Ectodermal cell (in vitro differentiated cells): ENCODE results near the gene RRBP1.

Source experiments
- H3K27ac ChIP-seq: 2 replicates; pipeline ENCODE4 v1.7.0; 2013; ENCODE audit warnings: mild to moderate bottlenecking, low read depth, low read length; ENCODE audit not compliant: insufficient read depth, poor library complexity, severe bottlenecking
- H3K27me3 ChIP-seq: 2 replicates; pipeline ENCODE4 v1.7.0; 2013; ENCODE audit warnings: mild to moderate bottlenecking, low read length; ENCODE audit not compliant: insufficient read depth, control insufficient read depth, poor library complexity, severe bottlenecking
- H3K36me3 ChIP-seq: one replicate; pipeline ENCODE4 v1.7.0; 2013; ENCODE audit warnings: low read length; ENCODE audit not compliant: control insufficient read depth, insufficient read depth
- H3K4me1 ChIP-seq: one replicate; pipeline ENCODE4 v1.7.0; 2013; ENCODE audit warnings: low read length; ENCODE audit not compliant: control insufficient read depth, insufficient read depth
- H3K4me3 ChIP-seq: 2 replicates; pipeline ENCODE4 v1.7.0; 2013; ENCODE audit warnings: low read depth, low read length, control low read depth; ENCODE audit not compliant: insufficient read depth
- H3K9me3 ChIP-seq: 2 replicates; pipeline ENCODE4 v1.7.0; 2013; ENCODE audit warnings: mild to moderate bottlenecking, low read length, moderate library complexity; ENCODE audit not compliant: control insufficient read depth
- WGBS, 2 experiments: methylation state at CpG; one replicate each; pipeline ENCODE4 v1.1.7; 2013; ENCODE audit warnings: missing lambda C conversion rate in 2 of 2; 5-methylcytosine and 5-hydroxymethylcytosine counted together

Gene RRBP1

DNA sequence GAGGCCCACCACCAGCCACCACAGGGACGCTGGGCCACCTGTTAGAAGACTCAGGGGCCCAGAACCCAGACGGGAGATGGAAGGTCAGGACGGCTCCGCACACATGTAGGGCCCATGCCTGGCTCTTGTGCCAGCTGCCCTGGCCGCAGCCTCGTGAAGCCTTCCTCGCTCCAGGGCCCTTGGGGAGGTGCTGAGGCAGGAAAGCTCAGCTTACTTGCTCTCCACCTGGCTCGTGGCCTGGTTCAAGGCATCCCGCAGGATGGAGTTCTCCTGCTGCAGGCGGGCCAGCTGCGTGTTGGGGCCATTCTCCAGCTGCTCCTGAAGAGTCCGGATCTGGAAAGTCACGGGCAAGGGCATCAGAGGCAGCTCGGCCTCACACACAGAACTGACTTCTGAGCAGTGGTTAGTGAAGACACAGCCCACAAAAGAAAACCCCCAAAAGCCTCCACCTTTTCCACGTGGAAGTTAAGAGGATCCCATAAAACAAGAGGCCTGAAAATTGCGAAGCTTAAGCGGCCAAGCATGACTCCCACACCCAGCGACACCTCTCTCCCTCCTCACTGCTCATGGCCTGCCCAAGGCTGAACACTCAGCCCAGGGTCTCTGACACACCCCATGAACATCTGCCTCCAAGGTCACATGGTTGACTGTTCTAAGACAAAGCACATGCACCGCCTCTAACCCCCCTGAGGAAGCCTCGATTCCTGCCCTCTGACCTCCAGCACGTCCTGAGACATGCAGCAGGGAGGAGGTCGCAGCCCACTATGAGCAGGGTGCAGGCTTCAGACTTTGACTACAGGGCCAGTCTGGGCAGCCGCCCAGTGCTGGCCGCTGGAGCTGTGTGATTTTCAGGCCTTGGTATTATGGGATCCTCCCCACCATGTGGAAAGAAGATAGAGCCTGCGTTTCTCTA is 46.5 kb downstream of the RRBP1 start:
- WGBS, 2 experiments, result 91 to 93% methylated on average over 25 of the region's 25 CpGs
- Histone ChIP-seq H3K27ac (no peak overlapping the region), H3K4me1 (peaks cover 7% of the 10 kb centered on the region), H3K4me3 (no peak overlapping the region), H3K27me3 (no peaks in the 10 kb centered on the region), H3K36me3 (no peaks in the 10 kb centered on the region), H3K9me3 (no peaks in the 10 kb centered on the region)

DNA sequence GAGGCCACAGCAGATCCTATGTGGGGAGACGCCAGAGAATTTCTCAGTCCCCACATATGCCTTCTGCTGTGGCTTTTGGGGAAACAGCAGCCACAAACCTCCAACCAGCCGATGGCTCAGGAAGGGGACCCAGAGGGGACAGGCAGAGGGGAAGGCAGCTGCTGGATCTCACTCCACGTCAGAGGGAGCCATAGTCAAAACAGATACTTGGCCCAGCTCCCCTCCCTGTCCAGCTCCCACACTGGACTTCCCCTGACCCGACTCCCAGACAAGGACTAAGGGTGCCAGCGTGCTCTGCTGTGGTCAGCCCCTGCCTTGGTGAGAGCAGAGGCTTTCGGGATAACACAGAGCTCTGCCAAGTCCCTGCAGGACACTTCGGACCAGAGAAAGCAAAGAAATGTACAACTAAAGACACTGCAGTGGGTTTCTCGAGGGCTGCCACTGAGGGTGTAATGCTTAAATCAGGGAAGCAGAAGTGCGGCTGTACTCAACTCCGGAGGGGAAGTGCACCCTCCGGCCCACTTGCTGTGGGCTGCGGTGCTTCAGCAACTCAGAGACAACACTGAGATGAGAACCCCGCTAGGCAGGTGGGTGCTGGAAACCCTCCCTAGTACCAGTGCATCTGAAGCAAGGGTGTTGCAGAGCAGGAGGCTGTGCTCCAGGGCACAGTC is 47.2 kb downstream of the RRBP1 start:
- Histone ChIP-seq H3K4me3 (no peak overlapping the region), H3K9me3 (no peaks in the 10 kb centered on the region), H3K27ac (no peak overlapping the region), H3K27me3 (no peaks in the 10 kb centered on the region), H3K4me1 (peaks cover 7% of the 10 kb centered on the region), H3K36me3 (no peaks in the 10 kb centered on the region)
- 95 to 96% methylated on average over 13 of the region's 13 CpGs for WGBS, 2 experiments

DNA sequence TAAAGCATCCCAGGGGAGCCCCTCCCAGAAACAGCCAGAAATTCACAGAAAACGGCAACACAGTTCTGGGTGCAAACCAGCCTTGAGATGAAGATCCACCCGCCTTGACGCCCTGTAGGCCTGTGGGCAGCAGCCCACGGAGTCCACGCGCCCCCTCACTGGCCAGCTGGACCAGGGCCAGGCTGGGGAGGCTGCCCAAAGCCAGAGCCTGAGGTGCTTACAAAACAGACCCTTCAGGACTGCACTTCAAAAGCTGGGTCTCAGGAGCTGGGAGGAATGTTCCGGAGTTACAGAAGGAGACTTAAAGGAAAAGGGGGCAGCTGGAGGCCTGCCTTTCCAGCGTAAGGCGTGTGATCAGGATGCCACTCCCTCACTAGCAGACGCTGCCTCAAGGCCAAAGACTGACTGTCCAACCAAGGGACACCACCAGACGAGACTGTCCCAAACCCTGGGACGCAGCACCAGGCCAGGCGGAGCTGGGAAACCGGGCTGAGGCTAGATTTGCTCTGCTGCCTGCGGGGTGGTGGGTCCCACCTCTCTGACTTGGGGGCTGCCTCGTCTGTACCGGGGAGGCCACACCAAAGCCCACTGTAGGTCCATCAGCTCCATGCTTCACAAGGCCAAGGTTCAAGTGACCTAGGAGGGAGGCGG is 48.1 kb downstream of the RRBP1 start:
- 96 to 97% methylated on average over 18 of the region's 18 CpGs for WGBS, 2 experiments
- Histone ChIP-seq H3K9me3 (no peaks in the 10 kb centered on the region), H3K36me3 (no peaks in the 10 kb centered on the region), H3K27ac (no peak overlapping the region), H3K4me1 (peaks cover 7% of the 10 kb centered on the region), H3K27me3 (no peaks in the 10 kb centered on the region), H3K4me3 (no peak overlapping the region)

- Histone ChIP-seq H3K36me3 (no peaks in the 10 kb centered on the region), H3K4me3 (no peak overlapping the region)
- 93 to 94% methylated on average over 13 of the region's 13 CpGs for WGBS, 2 experiments
These were observed 48.7 kb downstream of the RRBP1 start for GRCh38 chr20:17633221-17633849.

GRCh38 chr20:17631576-17632319 is 50.3 kb downstream of the RRBP1 start:
- Histone ChIP-seq H3K36me3 (no peaks in the 10 kb centered on the region), H3K4me3 (no peak overlapping the region)
- 95 to 97% methylated on average over 9 of the region's 9 CpGs for WGBS, 2 experiments

More at GRCh38 chr20:17633221-17633849, 48.7 kb downstream of the RRBP1 start:
- Histone ChIP-seq H3K4me1 (peaks cover 7% of the 10 kb centered on the region), H3K27ac (no peak overlapping the region), H3K9me3 (no peaks in the 10 kb centered on the region), H3K27me3 (no peaks in the 10 kb centered on the region)

GRCh38 chr20:17630806-17631195 is 51.2 kb downstream of the RRBP1 start:
- WGBS, 2 experiments, result 94% methylated on average over 6 of the region's 6 CpGs
- Histone ChIP-seq H3K36me3 (no peaks in the 10 kb centered on the region), H3K9me3 (no peaks in the 10 kb centered on the region), H3K27me3 (no peaks in the 10 kb centered on the region), H3K4me1 (peaks cover 1% of the 10 kb centered on the region), H3K4me3 (no peak overlapping the region), H3K27ac (no peak overlapping the region)

More at GRCh38 chr20:17631576-17632319, 50.3 kb downstream of the RRBP1 start:
- Histone ChIP-seq H3K27ac (no peak overlapping the region), H3K9me3 (no peaks in the 10 kb centered on the region), H3K4me1 (peaks cover 4% of the 10 kb centered on the region), H3K27me3 (no peaks in the 10 kb centered on the region)

DNA sequence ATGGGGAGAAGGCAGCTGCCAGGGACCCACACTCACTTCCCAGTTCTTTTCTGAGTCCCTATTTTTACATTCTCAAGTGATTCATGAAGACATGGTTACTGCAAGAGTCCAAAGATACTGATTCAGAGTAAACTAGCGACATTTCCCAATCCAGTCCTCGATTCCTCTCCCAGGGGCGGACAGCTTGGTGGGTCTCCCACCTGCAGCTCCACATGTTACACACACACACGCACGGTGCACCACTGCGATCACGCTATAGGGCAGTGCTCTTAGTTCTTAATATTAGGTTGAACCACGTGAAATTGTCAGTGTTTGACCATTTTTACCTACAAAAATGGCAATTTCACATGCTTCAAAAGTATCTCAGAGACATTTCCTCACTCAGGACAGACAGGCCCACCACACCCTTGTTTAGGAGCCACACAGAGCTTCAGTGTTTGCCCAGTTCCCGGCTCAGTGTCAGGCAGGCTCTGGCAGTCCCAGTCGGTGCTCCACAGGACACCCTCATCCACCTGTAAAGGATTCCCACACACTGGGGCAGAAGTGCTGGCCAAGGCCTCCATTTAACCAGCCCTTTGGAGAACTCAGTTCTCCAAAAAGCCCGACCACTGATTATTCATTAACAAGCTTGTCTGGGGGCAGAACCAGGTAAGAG is 51.8 kb downstream of the RRBP1 start:
- no peak overlapping the region for H3K27ac ChIP-seq
- no peaks in the 10 kb centered on the region for H3K4me1 ChIP-seq
- H3K27me3 ChIP-seq, result no peaks in the 10 kb centered on the region
- 89 to 90% methylated on average over 11 of the region's 11 CpGs for WGBS, 2 experiments
- H3K4me3 ChIP-seq, result no peak overlapping the region
- no peaks in the 10 kb centered on the region for H3K36me3 ChIP-seq
- no peaks in the 10 kb centered on the region for H3K9me3 ChIP-seq

GRCh38 chr20:17629678-17630089 is 52.4 kb downstream of the RRBP1 start:
- no peaks in the 10 kb centered on the region for H3K4me1 ChIP-seq
- H3K27me3 ChIP-seq, result no peaks in the 10 kb centered on the region
- 95% methylated on average over 21 of the region's 21 CpGs for WGBS, 2 experiments
- H3K27ac ChIP-seq, result no peak overlapping the region
- no peaks in the 10 kb centered on the region for H3K36me3 ChIP-seq
- H3K9me3 ChIP-seq, result no peaks in the 10 kb centered on the region
- no peak overlapping the region for H3K4me3 ChIP-seq

DNA sequence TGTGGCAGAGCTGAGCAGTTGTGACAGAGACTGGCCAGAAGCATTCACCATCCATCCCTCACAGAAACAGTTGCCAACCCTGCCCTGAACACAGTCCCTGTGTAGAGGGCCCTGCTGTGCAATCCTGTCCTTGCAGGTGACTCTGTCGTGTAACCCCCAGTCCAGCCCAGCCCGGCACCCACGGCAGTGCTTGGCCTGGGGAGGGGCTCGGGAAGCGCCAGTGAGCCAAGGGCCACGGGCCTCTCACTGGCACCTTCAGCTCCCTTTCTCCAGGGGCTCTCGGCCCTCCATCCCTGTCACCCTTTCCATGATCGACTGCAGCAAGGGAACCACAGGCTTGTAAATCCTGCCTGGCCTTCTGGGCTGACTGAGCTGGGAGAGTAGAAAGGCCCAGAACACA is 53.0 kb downstream of the RRBP1 start:
- Histone ChIP-seq H3K4me1 (no peaks in the 10 kb centered on the region), H3K4me3 (no peak overlapping the region), H3K36me3 (no peaks in the 10 kb centered on the region), H3K27me3 (no peaks in the 10 kb centered on the region), H3K27ac (no peak overlapping the region), H3K9me3 (no peaks in the 10 kb centered on the region)
- 88 to 89% methylated on average over 8 of the region's 8 CpGs for WGBS, 2 experiments
